ENCODE measurements around the gene SRCAP. TPM values are rescaled to one million over a fixed set of nuclear protein-coding genes. Genes with fewer than 3 reads are reported as not detected.
A peak's percentile ranks its signal among the peaks of the same experiment; 100 is the strongest.

Gene SRCAP
- total RNA-seq, 4 donors from 2014 or later: 32.9 to 57.7 (median 50.7) TPM

DNA sequence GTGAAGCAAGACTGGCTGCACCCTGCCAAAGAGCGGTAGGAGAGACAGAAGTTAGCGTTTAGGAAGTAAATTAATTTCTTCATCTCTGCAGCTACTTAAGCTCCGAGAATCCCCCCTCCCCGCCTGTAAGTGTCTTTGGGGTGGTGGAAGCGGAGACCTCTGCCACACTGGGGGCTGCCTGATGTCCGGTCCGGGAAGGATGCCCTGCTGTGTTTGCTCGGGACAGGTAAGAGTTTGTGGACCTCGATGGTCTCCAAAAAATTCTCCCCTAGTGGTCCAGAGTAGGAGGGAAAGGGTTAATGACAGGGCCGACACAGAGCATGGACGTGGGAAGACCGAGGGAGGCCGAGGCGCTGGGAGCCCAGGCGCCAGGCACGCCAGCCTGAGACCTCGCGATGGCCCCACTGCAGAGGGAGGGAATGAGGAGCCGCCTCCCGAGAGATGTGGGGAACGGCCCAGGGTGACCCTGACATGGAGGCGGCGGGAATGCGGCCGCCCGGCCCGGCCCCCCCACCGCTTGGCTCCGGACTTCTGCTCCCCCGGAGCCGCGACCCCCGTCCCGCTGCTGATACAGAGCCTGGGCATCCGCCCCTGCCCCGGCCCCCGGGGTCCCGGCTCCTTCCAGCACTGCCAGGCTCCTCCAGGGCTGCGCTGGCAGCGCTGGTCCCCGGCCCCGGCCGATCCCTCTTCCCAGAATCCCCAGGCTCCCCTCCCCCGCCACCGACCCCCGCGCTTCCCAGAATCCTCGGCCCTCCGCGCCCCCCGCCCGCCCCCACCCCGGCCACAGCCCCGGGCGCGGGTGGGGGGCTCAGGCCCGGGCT lies 87.4 kb downstream of the SRCAP start:
- WGBS, 2 donors: 11 to 13% methylated on average over 16 to 22 of the region's 57 CpGs
- peak; percentile 33 to 35 for DNase-seq
- TF ChIP-seq, protein P1, sequence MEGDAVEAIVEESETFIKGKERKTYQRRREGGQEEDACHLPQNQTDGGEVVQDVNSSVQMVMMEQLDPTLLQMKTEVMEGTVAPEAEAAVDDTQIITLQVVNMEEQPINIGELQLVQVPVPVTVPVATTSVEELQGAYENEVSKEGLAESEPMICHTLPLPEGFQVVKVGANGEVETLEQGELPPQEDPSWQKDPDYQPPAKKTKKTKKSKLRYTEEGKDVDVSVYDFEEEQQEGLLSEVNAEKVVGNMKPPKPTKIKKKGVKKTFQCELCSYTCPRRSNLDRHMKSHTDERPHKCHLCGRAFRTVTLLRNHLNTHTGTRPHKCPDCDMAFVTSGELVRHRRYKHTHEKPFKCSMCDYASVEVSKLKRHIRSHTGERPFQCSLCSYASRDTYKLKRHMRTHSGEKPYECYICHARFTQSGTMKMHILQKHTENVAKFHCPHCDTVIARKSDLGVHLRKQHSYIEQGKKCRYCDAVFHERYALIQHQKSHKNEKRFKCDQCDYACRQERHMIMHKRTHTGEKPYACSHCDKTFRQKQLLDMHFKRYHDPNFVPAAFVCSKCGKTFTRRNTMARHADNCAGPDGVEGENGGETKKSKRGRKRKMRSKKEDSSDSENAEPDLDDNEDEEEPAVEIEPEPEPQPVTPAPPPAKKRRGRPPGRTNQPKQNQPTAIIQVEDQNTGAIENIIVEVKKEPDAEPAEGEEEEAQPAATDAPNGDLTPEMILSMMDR (IDR thresholded peaks at IDR 0.05): no peak
- TF ChIP-seq POLR2A (IDR thresholded peaks at IDR 0.05): no peak
- H3K9me3 ChIP-seq: no peaks in the 10 kb centered on the region
- no peaks in the 10 kb centered on the region for H3K27me3 ChIP-seq
- peak overlapping the region; percentile 43 to 98 (median 82) for H3K4me3 ChIP-seq (replicated peaks in 1 of 3)
- intact Hi-C loops (cut with DNase I): no loop called here
- peak overlapping the region; percentile 75 to 84 (median 80) for H3K27ac ChIP-seq
- peaks cover 22 to 24% of the 10 kb centered on the region in 2 donors for H3K36me3 ChIP-seq
- H3K4me1 ChIP-seq: peaks cover 12 to 13% of the 10 kb centered on the region in 2 donors

DNA sequence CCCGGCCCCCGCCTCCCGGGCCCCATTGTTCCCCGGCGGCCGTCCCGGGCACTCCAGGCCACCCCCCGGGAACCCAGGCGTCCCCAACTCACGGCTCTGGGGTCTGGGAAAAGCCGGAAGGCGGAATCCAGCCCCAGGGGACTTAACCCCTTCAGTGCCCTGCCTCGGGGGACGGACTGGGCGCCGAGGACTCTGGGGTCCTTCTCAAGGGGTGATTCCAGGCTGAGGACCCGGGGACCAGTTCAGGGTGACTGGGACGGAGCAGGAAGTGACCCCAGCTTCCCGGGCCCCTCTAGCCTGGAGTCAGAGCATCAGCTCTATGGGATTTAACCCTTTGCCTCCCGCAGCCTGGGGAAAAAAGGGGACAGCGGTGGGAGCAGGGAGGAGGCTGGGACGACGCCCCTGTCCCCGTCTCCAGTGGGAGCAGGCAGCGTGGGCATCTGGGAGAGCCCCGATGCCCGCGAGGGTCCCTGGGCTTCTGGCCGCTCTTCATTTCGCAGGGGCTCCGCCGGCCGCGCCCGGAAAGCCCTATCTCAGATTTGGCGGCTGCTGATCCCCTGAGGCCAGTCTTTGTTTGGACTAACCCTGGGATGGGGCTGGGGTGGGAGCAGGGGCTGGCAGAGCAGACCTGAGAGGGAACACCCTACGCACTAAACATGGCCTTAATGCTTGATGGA lies 88.1 kb downstream of the SRCAP start, which contains the start of gene ZNF629:
TSS of gene ZNF629 (minus strand) at position 270 of the 677 bp plus-strand sequence. CDS start 2,723 bp downstream, outside the sequence.
- intact Hi-C loops (cut with DNase I): no loop called here
- Histone ChIP-seq H3K4me3 (replicated peaks in 1 of 3) (peak within 1 kb of the TSS; percentile 43 to 98 (median 82)), H3K27ac (peak within 1 kb of the TSS; percentile 75 to 84 (median 80)), H3K36me3 (peaks cover 16 to 17% of the 10 kb centered on the region in 2 donors), H3K9me3 (no peaks in the 10 kb centered on the region), H3K4me1 (peaks cover 12 to 13% of the 10 kb centered on the region in 2 donors), H3K27me3 (no peaks in the 10 kb centered on the region)
- DNase-seq: peak; percentile 67 to 70
- WGBS, 2 donors: 0 to 2% methylated on average over 3 to 15 of the region's 37 CpGs
- TF ChIP-seq, protein P1 (IDR thresholded peaks at IDR 0.05): no peak
- peak in 1 of 2 donors; percentile 18 for TF ChIP-seq POLR2A (IDR thresholded peaks at IDR 0.05)

DNA sequence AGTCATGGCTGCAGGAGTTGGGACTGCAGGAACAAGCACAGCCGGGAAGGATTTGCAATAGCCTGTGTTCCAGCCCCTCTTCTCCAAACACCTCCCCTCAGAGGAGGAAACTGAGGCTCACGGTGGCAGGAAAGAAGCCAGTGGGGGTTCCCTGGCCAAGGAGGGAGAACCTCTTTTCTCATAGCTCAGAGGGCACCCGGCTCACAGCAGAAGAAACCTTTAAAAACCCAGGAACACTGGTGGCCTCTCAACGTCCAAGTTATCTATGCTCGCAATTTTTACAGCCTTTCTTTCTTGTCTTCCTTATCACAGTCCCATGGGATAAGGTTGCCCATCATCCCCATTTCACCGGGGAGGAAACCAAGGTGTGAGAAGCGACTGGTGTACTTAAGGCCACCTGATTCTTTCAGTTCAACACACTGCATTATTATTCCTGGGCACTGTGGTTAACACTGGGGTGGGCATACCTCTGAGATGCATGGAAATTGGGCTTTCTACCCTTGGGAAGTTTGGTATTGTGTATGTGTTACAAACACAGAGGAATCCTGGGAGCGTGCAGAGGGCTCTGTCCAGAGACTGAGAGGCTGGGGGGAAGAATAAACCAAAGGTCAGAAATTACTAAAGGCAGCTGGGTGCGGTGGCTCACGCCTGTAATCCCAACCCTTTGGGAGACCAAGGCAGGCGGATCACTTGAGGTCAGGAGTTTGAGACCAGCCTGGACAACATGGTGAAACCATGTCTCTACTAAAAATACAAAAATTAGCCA lies 88.8 kb downstream of the SRCAP start:
- H3K9me3 ChIP-seq: no peaks in the 10 kb centered on the region
- WGBS, 2 donors: 40 to 46% methylated on average over 11 of the region's 11 CpGs

More for the DNA sequence above, 88.8 kb downstream of the SRCAP start:
- intact Hi-C loops (cut with DNase I): no loop called here
- peaks cover 12 to 13% of the 10 kb centered on the region in 2 donors for H3K4me1 ChIP-seq
- no peak for DNase-seq
- TF ChIP-seq POLR2A (IDR thresholded peaks at IDR 0.05): no peak
- TF ChIP-seq, protein P1 (IDR thresholded peaks at IDR 0.05): no peak
- no peaks in the 10 kb centered on the region for H3K27me3 ChIP-seq
- peaks cover 9% of the 10 kb centered on the region in 2 donors for H3K36me3 ChIP-seq
- H3K4me3 ChIP-seq (replicated peaks in 1 of 3): peak overlapping the region; percentile 43 to 98 (median 82)
- peak overlapping the region; percentile 75 to 84 (median 80) for H3K27ac ChIP-seq

Small RNA genes lying within 50 kb of the gene (small RNA-seq; reads per million reads assigned to genes)
- not detected for gene RNU6-1043P
- gene RNU6-416P: not detected
- 1.6 reads per million, percentile 45 among the genes with 10 or more reads in this experiment for gene SNORA30

Other genes with a start within 250 kb of the SRCAP start
- 1 to 10 TPM in 3 of 4 donors, under 1 TPM in 1; 0.56 to 4.6 (median 2.8) TPM for gene ITGAL, start 226.4 kb upstream of the SRCAP start, total RNA-seq
- gene ZNF768, start 172.6 kb upstream of the SRCAP start, total RNA-seq: 10 to 100 TPM; 27.4 to 44.9 (median 32.3) TPM
- 10 to 100 TPM; 13.6 to 30.7 (median 21.8) TPM for gene ZNF747, start 164.3 kb upstream of the SRCAP start, total RNA-seq
- gene ZNF764, start 140.8 kb upstream of the SRCAP start, total RNA-seq: 10 to 100 TPM in 3 of 4 donors, 1 to 10 TPM in 1; 9.3 to 15.4 (median 11.8) TPM
- 10 to 100 TPM; 10.6 to 26.1 (median 16.5) TPM for gene ZNF688, start 127.5 kb upstream of the SRCAP start, total RNA-seq
- 10 to 100 TPM; 10.3 to 16.9 (median 12.4) TPM for gene ZNF785, start 113.5 kb upstream of the SRCAP start, total RNA-seq
- gene ZNF689, start 88.8 kb upstream of the SRCAP start, total RNA-seq: 10 to 100 TPM in 3 of 4 donors, 1 to 10 TPM in 1; 9.7 to 14.7 (median 11.8) TPM
- 10 to 100 TPM; 26.5 to 44.7 (median 34.7) TPM for gene PRR14, start 48.2 kb upstream of the SRCAP start, total RNA-seq
- 10 to 100 TPM; 35.6 to 56.8 (median 42.1) TPM for gene FBRS, start 40.7 kb upstream of the SRCAP start, total RNA-seq
- gene PHKG2, start 49.3 kb downstream of the SRCAP start, total RNA-seq: 10 to 100 TPM; 28.1 to 52.8 (median 42.3) TPM
- 10 to 100 TPM in 3 of 4 donors, 1 to 10 TPM in 1; 9.6 to 24.7 (median 15.5) TPM for gene CFAP119, start 62.9 kb downstream of the SRCAP start, total RNA-seq
- gene RNF40, start 63.2 kb downstream of the SRCAP start, total RNA-seq: 100 to 1,000 TPM; 105 to 147 (median 113) TPM
- 10 to 100 TPM; 14.5 to 26.7 (median 19.0) TPM for gene ZNF629, start 88.0 kb downstream of the SRCAP start, total RNA-seq
- gene BCL7C, start 194.9 kb downstream of the SRCAP start, total RNA-seq: 10 to 100 TPM; 43.6 to 67.6 (median 47.9) TPM
- gene CTF1, start 197.4 kb downstream of the SRCAP start, total RNA-seq: 1 to 10 TPM; 2.6 to 7.5 (median 5.6) TPM
- gene FBXL19, start 224.4 kb downstream of the SRCAP start, total RNA-seq: 10 to 100 TPM; 11.7 to 24.0 (median 14.4) TPM
- 10 to 100 TPM; 32.9 to 49.5 (median 40.2) TPM for gene ORAI3, start 249.9 kb downstream of the SRCAP start, total RNA-seq